ENCODE measurements around the gene GPR141.

Gene GPR141, protein sequence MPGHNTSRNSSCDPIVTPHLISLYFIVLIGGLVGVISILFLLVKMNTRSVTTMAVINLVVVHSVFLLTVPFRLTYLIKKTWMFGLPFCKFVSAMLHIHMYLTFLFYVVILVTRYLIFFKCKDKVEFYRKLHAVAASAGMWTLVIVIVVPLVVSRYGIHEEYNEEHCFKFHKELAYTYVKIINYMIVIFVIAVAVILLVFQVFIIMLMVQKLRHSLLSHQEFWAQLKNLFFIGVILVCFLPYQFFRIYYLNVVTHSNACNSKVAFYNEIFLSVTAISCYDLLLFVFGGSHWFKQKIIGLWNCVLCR

GRCh38 chr7:37683246-37684120, at the start of gene GPR141:
TSS of gene GPR141 (plus strand) at chr7:37683766. CDS start at chr7:37740394, 56,628 bp downstream.
- DNase-seq: no peak

DNA sequence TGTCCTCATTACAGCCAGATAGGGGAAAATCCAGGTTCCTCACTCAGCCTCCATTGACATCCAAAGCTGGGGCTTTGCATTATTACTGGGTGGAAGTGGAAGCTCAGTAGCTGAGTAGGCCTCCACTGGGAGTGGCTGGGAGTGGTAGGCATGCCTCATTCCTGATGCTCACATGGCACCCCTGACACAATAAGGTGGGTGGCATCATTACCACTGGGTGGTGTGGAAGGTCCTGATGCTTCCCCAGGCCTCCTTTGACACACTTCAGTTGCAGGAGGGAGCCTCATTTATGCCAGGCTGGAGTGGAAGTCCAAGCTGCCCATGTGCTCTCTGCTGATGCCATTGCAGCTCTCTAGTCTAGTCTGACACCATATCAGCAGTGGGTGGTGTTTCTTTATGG, 48.2 kb upstream of the GPR141 start:
- DNase-seq: no peak

GRCh38 chr7:37642028-37642540, 41.5 kb upstream of the GPR141 start:
- DNase-seq: no peak

- DNase-seq: no peak
Measured at GRCh38 chr7:37643876-37644275, 39.7 kb upstream of the GPR141 start.

- DNase-seq: no peak
Measured at GRCh38 chr7:37645282-37646050, 38.1 kb upstream of the GPR141 start.

GRCh38 chr7:37656913-37657530, 26.5 kb upstream of the GPR141 start:
- DNase-seq: no peak

DNA sequence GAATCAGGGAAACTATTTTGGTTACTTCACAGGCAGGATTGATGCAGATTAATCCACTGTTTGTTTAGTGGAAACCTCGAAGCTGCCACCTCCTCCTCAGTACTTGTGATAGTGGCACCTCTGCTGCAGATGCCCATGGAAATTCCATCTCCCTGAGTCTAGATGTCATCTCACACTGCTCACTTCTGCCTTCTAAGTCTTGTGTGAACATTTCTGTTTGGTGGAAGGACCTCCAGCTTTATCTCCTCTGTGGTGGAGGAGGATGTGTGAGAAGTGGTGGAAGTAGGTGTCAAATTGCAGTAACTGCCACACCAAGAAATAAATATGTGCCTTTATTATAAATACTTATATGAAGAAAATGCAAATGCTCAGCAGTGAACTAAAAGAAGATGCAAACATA, 25.8 kb upstream of the GPR141 start:
- DNase-seq: no peak

GRCh38 chr7:37659971-37660565, 23.5 kb upstream of the GPR141 start:
- DNase-seq: no peak

DNA sequence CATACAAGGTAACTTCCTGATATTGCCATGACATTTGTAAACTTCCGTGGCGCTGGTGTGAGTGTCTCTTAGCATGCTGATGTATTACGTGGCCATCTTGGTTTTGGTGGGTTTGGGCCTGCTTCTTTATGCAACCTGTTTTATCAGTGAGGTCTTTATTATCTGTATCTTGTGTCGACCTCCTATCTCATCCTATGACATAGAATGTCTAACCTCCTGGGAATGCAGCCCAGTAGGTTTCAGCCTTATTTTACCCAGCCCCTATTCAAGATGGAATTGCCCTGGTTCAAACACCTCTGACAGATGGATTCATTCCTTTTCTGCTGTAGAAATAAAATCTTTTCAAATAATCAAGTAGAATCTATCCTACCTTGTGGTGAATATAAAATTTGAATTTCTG, 23.0 kb upstream of the GPR141 start:
- DNase-seq: no peak

- DNase-seq: no peak
Measured at GRCh38 chr7:37663693-37664092, 19.9 kb upstream of the GPR141 start.

GRCh38 chr7:37665352-37666022, 18.1 kb upstream of the GPR141 start:
- no peak for DNase-seq

DNA sequence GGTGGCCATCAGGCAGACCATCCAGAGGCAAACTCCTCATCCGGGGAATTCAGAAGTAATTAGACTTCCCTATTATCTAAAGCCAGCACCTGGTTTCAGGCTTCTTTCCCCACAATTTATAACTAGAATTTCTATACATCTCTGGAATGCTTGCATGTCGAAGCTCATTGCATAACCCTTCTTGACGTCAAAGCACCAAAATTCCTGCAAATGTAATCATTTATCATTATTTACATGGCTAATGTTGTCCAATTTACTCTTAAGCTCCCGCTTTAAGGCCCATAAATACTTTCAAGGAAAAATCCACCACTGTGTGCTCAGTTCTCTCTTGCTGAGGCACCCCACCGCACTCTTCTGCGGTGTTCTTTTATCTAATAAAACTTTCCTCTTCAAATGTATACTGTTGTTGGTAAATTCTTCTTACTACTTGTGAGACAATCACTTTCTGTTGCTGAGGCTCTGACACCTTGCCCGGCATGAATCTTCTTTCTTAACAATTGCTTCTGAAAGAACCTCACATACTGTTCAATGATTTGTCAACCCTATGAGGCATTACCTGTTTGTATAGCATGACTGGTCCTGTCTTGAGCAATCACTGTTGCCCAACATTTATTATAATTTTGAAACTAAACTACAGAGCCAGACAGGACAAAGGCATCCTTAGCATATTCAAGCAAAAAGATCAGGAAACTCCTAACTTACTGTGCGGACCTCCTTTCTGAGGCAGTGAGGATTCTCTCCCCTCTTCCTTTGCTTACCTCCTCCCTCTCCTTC, 17.4 kb upstream of the GPR141 start:
- no peak for DNase-seq

GRCh38 chr7:37669818-37670217, 13.7 kb upstream of the GPR141 start:
- no peak for DNase-seq

- DNase-seq: no peak
Measured at GRCh38 chr7:37670436-37670835, 13.1 kb upstream of the GPR141 start.

DNA sequence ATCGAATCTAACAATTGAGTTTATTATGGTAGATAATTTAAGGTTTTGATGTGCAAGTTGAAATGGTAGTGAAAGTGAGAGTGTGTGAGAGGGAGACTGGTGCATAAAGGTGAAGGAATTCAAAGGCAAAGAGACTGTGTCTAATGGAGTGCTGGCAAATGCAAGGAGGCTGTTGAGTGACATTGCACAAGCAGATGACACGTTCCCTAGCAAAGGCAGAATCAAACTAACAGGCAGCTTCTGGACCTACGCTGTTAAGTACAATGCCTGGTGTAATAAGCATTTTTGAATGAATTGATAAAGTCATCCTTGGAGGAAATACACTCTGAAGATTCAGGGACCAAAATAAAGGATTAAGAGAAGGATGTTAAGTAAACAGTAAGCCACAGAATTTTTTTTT, 11.7 kb upstream of the GPR141 start:
- no peak for DNase-seq

GRCh38 chr7:37672926-37673325, 10.6 kb upstream of the GPR141 start:
- DNase-seq: no peak

GRCh38 chr7:37673523-37673922, 10.0 kb upstream of the GPR141 start:
- no peak for DNase-seq

DNA sequence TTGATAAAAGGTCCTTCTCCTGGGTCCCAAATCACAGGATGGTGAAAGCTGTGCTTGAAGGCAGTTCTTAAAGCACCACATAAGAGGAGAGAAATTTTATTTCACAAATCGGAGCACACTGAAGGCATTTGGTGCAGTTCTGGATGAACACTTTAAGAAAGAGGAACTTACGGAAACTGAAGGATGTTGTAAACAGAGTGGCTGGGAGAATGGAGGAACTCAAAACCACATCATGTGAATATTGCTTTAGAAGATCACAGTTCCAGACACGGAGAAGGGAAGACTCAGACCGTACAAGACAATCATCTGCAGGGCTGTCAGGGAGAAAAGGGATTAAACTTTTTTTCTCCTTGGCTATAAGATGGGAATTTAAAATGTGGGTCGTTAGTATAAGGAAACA, 9.0 kb upstream of the GPR141 start:
- no peak for DNase-seq

DNA sequence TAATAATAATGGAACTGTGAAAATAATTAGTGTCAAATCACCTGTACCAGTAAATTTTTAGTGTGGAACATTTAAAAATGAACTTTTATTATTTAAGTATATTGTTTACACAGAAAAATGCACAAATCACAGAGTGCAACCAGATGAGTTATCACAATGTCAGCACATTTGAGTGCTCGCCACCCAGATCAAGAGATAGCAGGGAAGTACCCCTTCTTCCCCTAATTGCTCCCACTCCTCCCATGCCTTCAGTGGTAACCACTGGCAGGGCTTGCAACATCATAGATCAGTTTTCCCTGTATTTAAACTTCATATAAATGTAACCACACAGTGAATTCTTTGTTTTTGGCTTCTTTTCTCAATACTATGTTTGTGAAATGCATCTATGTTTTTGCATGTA, 7.8 kb upstream of the GPR141 start:
- DNase-seq: no peak

GRCh38 chr7:37684927-37685326, 1.4 kb downstream of the GPR141 start:
- no peak for DNase-seq

All from NCI-H1694 (cell line).